Measurements from ENCODE around the gene PCDHGA7. TPM values are rescaled to one million over a fixed set of nuclear protein-coding genes. Genes with fewer than 3 reads are reported as not detected.
"Not testable (repeated sequence)": the region's sequence is repeated elsewhere in the genome, so short reads cannot be mapped to it uniquely, and the experiment has no call there.

Gene PCDHGA7
- total RNA-seq, 2 donors from 2014 or later = 0.25 TPM; not detected in 1

DNA sequence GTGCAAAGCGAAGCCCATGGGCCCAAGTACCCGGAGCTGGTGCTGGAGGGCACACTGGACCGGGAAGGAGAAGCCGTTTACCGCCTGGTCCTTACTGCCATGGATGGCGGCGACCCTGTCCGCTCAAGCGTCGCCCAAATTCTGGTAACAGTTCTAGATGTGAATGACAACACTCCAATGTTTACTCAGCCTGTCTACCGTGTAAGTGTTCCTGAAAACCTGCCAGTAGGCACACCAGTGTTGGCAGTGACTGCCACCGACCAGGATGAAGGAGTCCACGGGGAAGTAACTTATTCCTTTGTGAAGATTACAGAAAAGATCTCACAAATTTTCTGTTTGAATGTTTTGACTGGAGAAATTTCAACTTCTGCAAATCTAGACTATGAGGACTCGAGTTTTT lies 7.9 kb upstream of the PCDHGA7 start:
- no peak for DNase-seq
- H3K36me3 Mint-ChIP-seq (ENCODE audit: low read depth) = peaks cover 2% of the 10 kb centered on the region
- H3K27ac Mint-ChIP-seq = no peak overlapping the region
- no peaks in the 10 kb centered on the region for H3K4me1 Mint-ChIP-seq
- H3K4me3 Mint-ChIP-seq = no peak overlapping the region
- H3K9me3 ChIP-seq (ENCODE audit: control insufficient read depth, low read length, poor library complexity, severe bottlenecking) = peaks cover 5% of the 10 kb centered on the region
- H3K27me3 Mint-ChIP-seq = peaks cover 27% of the 10 kb centered on the region
- ATAC-seq = no peak

DNA sequence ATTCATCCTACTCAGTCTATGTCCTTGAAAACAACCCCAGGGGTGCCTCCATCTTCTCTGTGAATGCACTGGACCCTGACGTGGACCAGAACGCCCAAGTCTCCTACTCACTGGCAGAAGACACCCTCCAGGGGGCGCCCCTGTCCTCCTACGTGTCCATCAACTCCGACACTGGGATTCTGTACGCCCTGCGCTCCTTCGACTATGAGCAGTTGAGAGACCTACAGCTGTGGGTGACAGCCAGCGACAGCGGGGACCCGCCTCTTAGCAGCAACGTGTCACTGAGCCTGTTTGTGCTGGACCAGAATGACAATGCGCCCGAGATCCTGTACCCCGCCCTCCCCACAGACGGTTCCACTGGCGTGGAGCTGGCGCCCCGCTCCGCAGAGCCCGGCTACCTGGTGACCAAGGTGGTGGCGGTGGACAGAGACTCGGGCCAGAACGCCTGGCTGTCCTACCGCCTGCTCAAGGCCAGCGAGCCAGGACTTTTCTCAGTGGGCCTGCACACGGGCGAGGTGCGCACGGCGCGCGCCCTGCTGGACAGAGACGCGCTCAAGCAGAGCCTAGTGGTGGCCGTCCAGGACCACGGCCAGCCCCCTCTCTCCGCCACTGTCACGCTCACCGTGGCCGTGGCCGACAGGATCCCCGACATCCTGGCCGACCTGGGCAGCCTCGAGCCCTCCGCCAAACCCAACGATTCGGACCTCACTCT lies 6.9 kb upstream of the PCDHGA7 start:
- not testable (repeated sequence) for H3K27ac Mint-ChIP-seq; H3K9me3 ChIP-seq (ENCODE audit: control insufficient read depth, low read length, poor library complexity, severe bottlenecking); H3K4me3 Mint-ChIP-seq; H3K4me1 Mint-ChIP-seq; H3K36me3 Mint-ChIP-seq (ENCODE audit: low read depth); DNase-seq; ATAC-seq
- H3K27me3 Mint-ChIP-seq = peaks cover 27% of the 10 kb centered on the region

GRCh38 chr5:141383345-141383744 lies 803 bp downstream of the PCDHGA7 start:
- H3K9me3 ChIP-seq (ENCODE audit: control insufficient read depth, low read length, poor library complexity, severe bottlenecking) = peaks cover 19% of the 10 kb centered on the region
- H3K36me3 Mint-ChIP-seq (ENCODE audit: low read depth) = no peaks in the 10 kb centered on the region
- DNase-seq = no peak
- peaks cover 49% of the 10 kb centered on the region for H3K27me3 Mint-ChIP-seq
- H3K27ac Mint-ChIP-seq = no peak overlapping the region
- H3K4me3 Mint-ChIP-seq = no peak overlapping the region
- ATAC-seq = no peak
- no peaks in the 10 kb centered on the region for H3K4me1 Mint-ChIP-seq

GRCh38 chr5:141384471-141385267 lies 2.1 kb downstream of the PCDHGA7 start:
- H3K27ac Mint-ChIP-seq = no peak overlapping the region
- H3K27me3 Mint-ChIP-seq = peaks cover 54% of the 10 kb centered on the region
- ATAC-seq (no peak), DNase-seq (no peak)
- no peak overlapping the region for H3K4me3 Mint-ChIP-seq
- H3K36me3 Mint-ChIP-seq (ENCODE audit: low read depth) = peaks cover 2% of the 10 kb centered on the region
- H3K9me3 ChIP-seq (ENCODE audit: control insufficient read depth, low read length, poor library complexity, severe bottlenecking) = peaks cover 22% of the 10 kb centered on the region
- H3K4me1 Mint-ChIP-seq = no peaks in the 10 kb centered on the region

- not testable (repeated sequence) for H3K4me1 Mint-ChIP-seq; H3K27ac Mint-ChIP-seq; H3K36me3 Mint-ChIP-seq (ENCODE audit: low read depth); DNase-seq
- peak within 1 kb of the TSS; percentile 53 for H3K4me3 Mint-ChIP-seq
- ATAC-seq = peak; percentile 75
- H3K27me3 Mint-ChIP-seq = peaks cover 51% of the 10 kb centered on the region
- H3K9me3 ChIP-seq (ENCODE audit: control insufficient read depth, low read length, poor library complexity, severe bottlenecking) = peaks cover 24% of the 10 kb centered on the region
These were observed 5.2 kb downstream of the PCDHGA7 start, which contains the start of gene PCDHGB4 for GRCh38 chr5:141387557-141388311. Gene PCDHGB4 (plus strand): TSS chr5:141387698. CDS start chr5:141387885, 187 bp downstream.

DNA sequence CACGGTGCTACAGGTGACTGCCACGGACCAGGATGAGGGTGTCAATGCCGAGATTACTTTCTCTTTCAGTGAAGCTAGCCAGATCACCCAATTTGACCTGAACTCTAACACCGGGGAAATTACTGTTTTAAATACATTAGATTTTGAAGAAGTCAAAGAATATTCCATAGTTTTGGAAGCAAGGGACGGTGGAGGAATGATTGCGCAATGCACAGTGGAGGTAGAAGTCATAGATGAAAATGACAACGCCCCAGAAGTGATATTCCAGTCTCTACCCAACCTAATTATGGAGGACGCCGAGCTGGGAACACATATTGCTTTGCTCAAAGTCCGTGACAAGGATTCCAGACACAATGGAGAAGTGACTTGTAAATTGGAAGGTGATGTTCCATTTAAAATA lies 6.1 kb downstream of the PCDHGA7 start:
- H3K9me3 ChIP-seq (ENCODE audit: control insufficient read depth, low read length, poor library complexity, severe bottlenecking) = peaks cover 21% of the 10 kb centered on the region
- no peak for DNase-seq
- no peak for ATAC-seq
- peaks cover 49% of the 10 kb centered on the region for H3K27me3 Mint-ChIP-seq
- H3K4me1 Mint-ChIP-seq = no peaks in the 10 kb centered on the region
- H3K4me3 Mint-ChIP-seq = no peak overlapping the region
- no peak overlapping the region for H3K27ac Mint-ChIP-seq
- peaks cover 2% of the 10 kb centered on the region for H3K36me3 Mint-ChIP-seq (ENCODE audit: low read depth)

DNA sequence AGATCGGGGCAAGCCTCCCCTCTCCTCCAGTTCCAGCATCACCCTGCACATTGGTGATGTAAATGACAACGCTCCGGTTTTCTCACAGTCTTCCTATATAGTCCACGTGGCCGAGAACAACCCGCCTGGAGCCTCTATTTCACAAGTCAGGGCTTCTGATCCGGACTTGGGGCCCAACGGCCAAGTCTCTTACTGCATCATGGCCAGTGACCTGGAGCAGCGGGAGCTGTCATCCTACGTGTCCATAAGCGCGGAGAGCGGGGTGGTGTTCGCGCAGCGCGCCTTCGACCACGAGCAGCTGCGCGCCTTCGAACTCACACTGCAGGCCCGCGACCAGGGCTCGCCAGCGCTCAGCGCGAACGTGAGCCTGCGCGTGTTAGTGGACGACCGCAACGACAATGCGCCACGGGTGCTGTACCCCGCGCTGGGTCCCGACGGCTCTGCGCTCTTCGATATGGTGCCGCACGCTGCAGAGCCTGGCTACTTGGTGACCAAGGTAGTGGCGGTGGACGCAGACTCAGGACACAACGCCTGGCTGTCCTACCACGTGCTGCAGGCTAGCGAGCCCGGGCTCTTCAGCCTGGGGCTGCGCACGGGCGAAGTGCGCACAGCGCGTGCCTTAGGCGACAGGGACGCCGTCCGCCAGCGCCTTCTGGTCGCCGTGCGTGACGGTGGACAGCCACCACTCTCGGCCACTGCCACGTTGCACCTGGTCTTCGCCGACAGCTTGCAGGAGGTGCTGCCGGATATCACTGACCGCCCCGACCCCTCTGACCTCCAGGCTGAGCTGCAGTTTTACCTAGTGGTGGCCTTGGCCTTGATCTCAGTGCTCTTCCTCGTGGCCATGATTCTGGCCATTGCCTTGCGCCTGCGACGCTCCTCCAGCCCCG lies 6.9 kb downstream of the PCDHGA7 start:
- DNase-seq = no peak
- H3K4me1 Mint-ChIP-seq = no peaks in the 10 kb centered on the region

GRCh38 chr5:141392429-141393198 lies 10.1 kb downstream of the PCDHGA7 start, which contains the start of gene PCDHGA8:
Gene PCDHGA8 (plus strand): TSS chr5:141392633. CDS start chr5:141392814, 181 bp downstream.
- no peak within 1 kb of the TSS for H3K4me3 Mint-ChIP-seq
- H3K27me3 Mint-ChIP-seq = peaks cover 47% of the 10 kb centered on the region
- ATAC-seq (no peak), DNase-seq (no peak)
- no peaks in the 10 kb centered on the region for H3K4me1 Mint-ChIP-seq
- peak within 1 kb of the TSS; percentile 30 for H3K27ac Mint-ChIP-seq
- peaks cover 2% of the 10 kb centered on the region for H3K36me3 Mint-ChIP-seq (ENCODE audit: low read depth)
- peaks cover 8% of the 10 kb centered on the region for H3K9me3 ChIP-seq (ENCODE audit: control insufficient read depth, low read length, poor library complexity, severe bottlenecking)

More for the DNA sequence above, 6.9 kb downstream of the PCDHGA7 start:
- no peak overlapping the region for H3K27ac Mint-ChIP-seq
- peaks cover 21% of the 10 kb centered on the region for H3K9me3 ChIP-seq (ENCODE audit: control insufficient read depth, low read length, poor library complexity, severe bottlenecking)
- no peak for ATAC-seq
- H3K27me3 Mint-ChIP-seq = peaks cover 55% of the 10 kb centered on the region
- no peak overlapping the region for H3K4me3 Mint-ChIP-seq
- H3K36me3 Mint-ChIP-seq (ENCODE audit: low read depth) = peaks cover 2% of the 10 kb centered on the region

- DNase-seq (no peak), ATAC-seq (no peak)
- H3K4me1 Mint-ChIP-seq = no peaks in the 10 kb centered on the region
- H3K27ac Mint-ChIP-seq = no peak overlapping the region
- H3K9me3 ChIP-seq (ENCODE audit: control insufficient read depth, low read length, poor library complexity, severe bottlenecking) = peaks cover 8% of the 10 kb centered on the region
- peaks cover 47% of the 10 kb centered on the region for H3K27me3 Mint-ChIP-seq
- no peak overlapping the region for H3K4me3 Mint-ChIP-seq
- H3K36me3 Mint-ChIP-seq (ENCODE audit: low read depth) = peaks cover 2% of the 10 kb centered on the region
These were observed 10.7 kb downstream of the PCDHGA7 start for GRCh38 chr5:141393267-141393666.

DNA sequence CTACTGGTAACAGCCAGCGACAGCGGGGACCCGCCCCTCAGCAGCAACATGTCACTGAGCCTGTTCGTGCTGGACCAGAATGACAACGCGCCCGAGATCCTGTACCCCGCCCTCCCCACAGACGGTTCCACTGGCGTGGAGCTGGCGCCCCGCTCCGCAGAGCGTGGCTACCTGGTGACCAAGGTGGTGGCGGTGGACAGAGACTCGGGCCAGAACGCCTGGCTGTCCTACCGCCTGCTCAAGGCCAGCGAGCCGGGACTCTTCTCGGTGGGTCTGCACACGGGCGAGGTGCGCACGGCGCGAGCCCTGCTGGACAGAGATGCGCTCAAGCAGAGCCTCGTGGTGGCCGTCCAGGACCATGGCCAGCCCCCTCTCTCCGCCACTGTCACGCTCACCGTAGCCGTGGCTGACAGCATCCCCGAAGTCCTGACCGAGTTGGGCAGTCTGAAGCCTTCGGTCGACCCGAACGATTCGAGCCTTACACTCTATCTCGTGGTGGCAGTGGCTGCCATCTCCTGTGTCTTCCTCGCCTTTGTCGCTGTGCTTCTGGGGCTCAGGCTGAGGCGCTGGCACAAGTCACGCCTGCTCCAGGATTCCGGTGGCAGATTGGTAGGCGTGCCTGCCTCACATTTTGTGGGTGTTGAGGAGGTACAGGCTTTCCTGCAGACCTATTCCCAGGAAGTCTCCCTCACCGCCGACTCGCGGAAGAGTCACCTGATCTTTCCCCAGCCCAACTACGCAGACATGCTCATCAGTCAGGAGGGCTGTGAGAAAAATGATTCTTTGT lies 12.1 kb downstream of the PCDHGA7 start:
- not testable (repeated sequence) for H3K9me3 ChIP-seq (ENCODE audit: control insufficient read depth, low read length, poor library complexity, severe bottlenecking); ATAC-seq; DNase-seq; H3K36me3 Mint-ChIP-seq (ENCODE audit: low read depth); H3K4me3 Mint-ChIP-seq; H3K4me1 Mint-ChIP-seq
- Mint-ChIP-seq H3K27me3 (peaks cover 46% of the 10 kb centered on the region), H3K27ac (peak overlapping the region; percentile 14)

DNA sequence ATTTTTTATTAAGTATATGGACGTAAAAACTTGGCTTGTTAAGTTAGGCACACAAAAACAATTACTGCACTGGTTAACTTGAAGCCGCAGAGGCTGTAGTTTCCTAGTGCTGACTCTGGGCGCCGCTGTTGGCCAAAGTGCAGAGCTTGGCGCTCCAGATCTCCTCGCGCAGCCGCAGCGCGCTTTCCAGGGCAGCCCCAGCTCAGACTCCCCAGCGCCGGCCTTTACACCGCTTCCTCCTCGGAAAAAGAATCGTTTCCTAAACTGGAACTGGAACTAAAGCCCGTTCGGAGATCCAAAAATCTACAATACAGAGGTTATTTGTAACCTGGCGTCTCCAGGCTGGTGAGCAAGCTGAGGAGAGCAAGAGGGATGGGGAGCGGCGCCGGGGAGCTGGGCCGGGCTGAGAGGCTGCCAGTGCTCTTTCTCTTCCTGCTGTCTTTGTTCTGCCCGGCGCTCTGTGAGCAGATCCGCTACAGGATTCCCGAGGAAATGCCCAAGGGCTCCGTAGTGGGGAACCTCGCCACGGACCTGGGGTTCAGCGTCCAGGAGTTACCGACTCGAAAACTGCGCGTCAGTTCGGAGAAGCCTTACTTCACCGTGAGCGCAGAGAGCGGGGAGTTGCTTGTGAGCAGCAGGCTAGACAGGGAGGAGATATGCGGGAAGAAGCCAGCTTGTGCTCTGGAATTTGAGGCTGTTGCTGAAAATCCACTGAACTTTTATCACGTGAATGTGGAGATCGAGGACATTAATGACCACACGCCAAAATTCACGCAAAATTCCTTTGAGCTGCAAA lies 15.4 kb downstream of the PCDHGA7 start, which contains the start of gene PCDHGB5:
Gene PCDHGB5, plus strand, starts transcription at position 192 of the 796 bp plus-strand sequence. Its CDS starts 181 bp downstream, at position 373.
- Mint-ChIP-seq H3K4me3 (peak within 1 kb of the TSS; percentile 56), H3K27me3 (peaks cover 54% of the 10 kb centered on the region)
- H3K4me1 Mint-ChIP-seq; H3K27ac Mint-ChIP-seq; H3K9me3 ChIP-seq (ENCODE audit: control insufficient read depth, low read length, poor library complexity, severe bottlenecking); DNase-seq; H3K36me3 Mint-ChIP-seq (ENCODE audit: low read depth): not testable (repeated sequence)
- peak; percentile 83 for ATAC-seq
